H1 (cell line): ENCODE measurements around the gene PSME3. TPM values are rescaled to one million over a fixed set of nuclear protein-coding genes. Genes with fewer than 3 reads are reported as not detected.

Source experiments
- CTCF ChIA-PET: fragments of 300-600 bp; sonication (Branson Sonifier 250); formaldehyde crosslinking; loops from one replicate; lab custom pipeline; 2021; ENCODE audit not compliant: partially characterized antibody; lab: Charles Lee
- POLR2A ChIA-PET: fragments of 300-600 bp; sonication (Branson Sonifier 250); formaldehyde crosslinking; loops from one replicate; lab custom pipeline; 2021; ENCODE audit warnings: inconsistent platforms; ENCODE audit not compliant: partially characterized antibody; lab: Charles Lee
- DNase-seq, 2 experiments: peaks; one replicate each; pipeline versions ENCODE4 v3.0.0 to v3.0.0-alpha.2; 2010 to 2022; ENCODE audit warnings: low spot score in 2 of 2, low read depth in 1 of 2, mixed read lengths in 1 of 2
- FAIRE-seq: peaks from 2 replicates; lab custom pipeline; 2011; peaks lifted over from hg19 to GRCh38; lab: Jason Lieb, UNC
- H2AFZ ChIP-seq: 2 replicates; pipeline ENCODE4 v1.8.1; 2012; ENCODE audit warnings: low read length, inconsistent platforms
- H2AK5ac ChIP-seq: 2 replicates; pipeline ENCODE4 v1.6.1; 2013; ENCODE audit warnings: low read depth, low read length
- H2BK120ac ChIP-seq: replicated peaks from 2 replicates; pipeline ENCODE3; 2013; ENCODE audit warnings: low read depth, low read length, inconsistent platforms
- H2BK12ac ChIP-seq: 2 replicates; pipeline ENCODE4 v1.6.1; 2013; ENCODE audit warnings: low read depth, low read length
- H2BK15ac ChIP-seq: 2 replicates; pipeline ENCODE4 v1.6.1; 2013; ENCODE audit warnings: low read length
- H2BK20ac ChIP-seq: 2 replicates; pipeline ENCODE4 v1.6.1; 2013; ENCODE audit warnings: low read length
- H2BK5ac ChIP-seq: 2 replicates; pipeline ENCODE4 v1.6.1; 2013; ENCODE audit warnings: low read depth, low read length
- H3K14ac ChIP-seq: 2 replicates; pipeline ENCODE4 v1.6.1; 2013; ENCODE audit warnings: inconsistent platforms; ENCODE audit not compliant: insufficient read length
- H3K18ac ChIP-seq: 2 replicates; pipeline ENCODE4 v1.6.1; 2013; ENCODE audit warnings: low read length; ENCODE audit errors: extremely low read depth
- H3K23ac ChIP-seq: 2 replicates; pipeline ENCODE4 v1.6.1; 2013; ENCODE audit warnings: inconsistent platforms; ENCODE audit not compliant: insufficient read length
- H3K23me2 ChIP-seq: 2 replicates; pipeline ENCODE4 v1.6.1; 2013; ENCODE audit warnings: low read depth, low read length
- H3K27ac ChIP-seq: 2 replicates; pipeline ENCODE4 v1.6.1; 2011; ENCODE audit warnings: low read depth, low read length, inconsistent platforms
- H3K27me3 ChIP-seq, 4 experiments: replicated peaks in 1 of 4; 1 replicate in 1 of 4; 2 replicates in 3 of 4; pipeline versions ENCODE4 v1.6.1 to v1.8.1; 2011 to 2013; ENCODE audit warnings: low read length in 3 of 4, mild to moderate bottlenecking in 3 of 4, inconsistent platforms in 2 of 4, mixed read lengths in 2 of 4, moderate library complexity in 1 of 4; ENCODE audit not compliant: control insufficient read depth in 3 of 4, insufficient read depth in 3 of 4; ENCODE audit errors: extremely low read depth in 1 of 4
- H3K36me3 ChIP-seq, 4 experiments: 2 replicates each; pipeline versions ENCODE4 v1.6.1 to v1.8.1; 2011 to 2013; ENCODE audit warnings: mild to moderate bottlenecking in 4 of 4, low read length in 3 of 4, moderate library complexity in 2 of 4, control low read depth in 1 of 4, inconsistent platforms in 1 of 4; ENCODE audit not compliant: insufficient read depth in 4 of 4, control insufficient read depth in 2 of 4
- H3K4ac ChIP-seq: replicated peaks from 2 replicates; pipeline ENCODE3; 2013; ENCODE audit warnings: low read length, low read depth, mixed read lengths, inconsistent platforms; ENCODE audit not compliant: insufficient read length
- H3K4me1 ChIP-seq, 4 experiments: replicated peaks in 1 of 4; 1 replicate in 1 of 4; 2 replicates in 3 of 4; pipeline versions ENCODE4 v1.6.1 to v1.8.1; 2011 to 2013; ENCODE audit warnings: low read length in 3 of 4, inconsistent platforms in 2 of 4, mixed read lengths in 1 of 4; ENCODE audit not compliant: insufficient read depth in 4 of 4, control insufficient read depth in 3 of 4
- H3K4me2 ChIP-seq, 2 experiments: 2 replicates each; pipeline versions ENCODE4 v1.6.1 to v1.8.1; 2011 to 2013; ENCODE audit warnings: low read depth in 2 of 2, low read length in 2 of 2, control low read depth in 1 of 2, inconsistent platforms in 1 of 2, mild to moderate bottlenecking in 1 of 2; ENCODE audit not compliant: insufficient read depth in 1 of 2
- H3K4me3 ChIP-seq, 4 experiments: fragments of 200-600, 300-600 bp in 1 of 4; sonication (generic), shearing (Covaris generic), sonication (Bioruptor Twin) in 1 of 4; 2 replicates each; pipeline versions ENCODE4 v1.5.1 to v1.8.1; 2011 to 2016; ENCODE audit warnings: low read length in 4 of 4, low read depth in 3 of 4, control low read depth in 2 of 4, inconsistent platforms in 2 of 4, mild to moderate bottlenecking in 2 of 4, mixed read lengths in 1 of 4, moderate library complexity in 1 of 4; ENCODE audit not compliant: insufficient read depth in 2 of 4; ENCODE audit errors: extremely low read depth in 1 of 4
- H3K56ac ChIP-seq: replicated peaks from 2 replicates; pipeline ENCODE3; 2013; ENCODE audit warnings: low read depth, mild to moderate bottlenecking, mixed read lengths, low read length, inconsistent platforms; ENCODE audit not compliant: insufficient read length
- H3K79me1 ChIP-seq: 2 replicates; pipeline ENCODE4 v1.6.1; 2013; ENCODE audit warnings: low read depth, low read length, control low read depth
- H3K79me2 ChIP-seq, 2 experiments: 2 replicates each; pipeline versions ENCODE4 v1.6.1 to v1.8.1; 2012 to 2013; ENCODE audit warnings: low read length in 2 of 2, mild to moderate bottlenecking in 2 of 2, inconsistent platforms in 1 of 2; ENCODE audit not compliant: insufficient read depth in 2 of 2, control insufficient read depth in 1 of 2
- H3K9ac ChIP-seq, 4 experiments: replicated peaks in 1 of 4; 1 replicate in 1 of 4; 2 replicates in 3 of 4; pipeline versions ENCODE4 v1.6.1 to v1.8.1; 2011 to 2013; ENCODE audit warnings: low read depth in 3 of 4, low read length in 3 of 4, control low read depth in 2 of 4, mild to moderate bottlenecking in 2 of 4, moderate library complexity in 2 of 4, inconsistent platforms in 1 of 4; ENCODE audit errors: extremely low read depth in 1 of 4
- H3K9me3 ChIP-seq, 2 experiments: 2 replicates each; pipeline versions ENCODE4 v1.6.1 to v1.8.1; 2012 to 2013; ENCODE audit warnings: mild to moderate bottlenecking in 2 of 2, moderate library complexity in 2 of 2, control low read depth in 1 of 2, inconsistent platforms in 1 of 2, low read depth in 1 of 2, low read length in 1 of 2, mixed read lengths in 1 of 2; ENCODE audit not compliant: insufficient read depth in 2 of 2
- H4K20me1 ChIP-seq, 2 experiments: replicated peaks in 1 of 2; 2 replicates each; pipeline versions ENCODE3 to v1.8.1; 2011 to 2013; ENCODE audit warnings: inconsistent platforms in 2 of 2, low read length in 2 of 2, mild to moderate bottlenecking in 1 of 2; ENCODE audit not compliant: insufficient read depth in 2 of 2, control insufficient read depth in 1 of 2
- H4K5ac ChIP-seq: 2 replicates; pipeline ENCODE4 v1.6.1; 2013; ENCODE audit warnings: low read length, low read depth, mixed read lengths, inconsistent platforms; ENCODE audit not compliant: insufficient read length
- H4K8ac ChIP-seq: 2 replicates; pipeline ENCODE4 v1.8.0; 2013; ENCODE audit warnings: mild to moderate bottlenecking, moderate library complexity, low read length, inconsistent platforms; ENCODE audit not compliant: insufficient read depth; ENCODE audit errors: extremely low read depth
- H4K91ac ChIP-seq: replicated peaks from 2 replicates; pipeline ENCODE3; 2013; ENCODE audit warnings: low read length, mixed read lengths, inconsistent platforms; ENCODE audit not compliant: insufficient read length
- CTBP2 ChIP-seq: IDR thresholded peaks from 2 replicates; pipeline ENCODE4 v1.7.0; 2011; ENCODE audit warnings: borderline replicate concordance, mild to moderate bottlenecking, moderate library complexity, mixed read lengths, low read length; ENCODE audit not compliant: insufficient read depth, insufficient read length
- FOSL1 ChIP-seq: IDR thresholded peaks from 2 replicates; pipeline ENCODE4 v1.6.1; 2011; ENCODE audit warnings: mild to moderate bottlenecking, low read depth, low read length, moderate library complexity; ENCODE audit not compliant: insufficient read depth
- RFX5 ChIP-seq: IDR thresholded peaks from 2 replicates; pipeline ENCODE4 v1.6.1; 2011; ENCODE audit warnings: low read depth, low read length, improper control_type of control experiment, borderline replicate concordance
- SP1 ChIP-seq: IDR thresholded peaks from 2 replicates; pipeline ENCODE4 v1.6.1; 2011; ENCODE audit warnings: low read depth, low read length
- SP2 ChIP-seq: IDR thresholded peaks from 2 replicates; pipeline ENCODE4 v1.6.1; 2012; ENCODE audit warnings: mild to moderate bottlenecking, low read length, inconsistent platforms
- YY1 ChIP-seq: IDR thresholded peaks from 2 replicates; pipeline ENCODE4 v1.6.1; 2011; ENCODE audit warnings: low read depth, mild to moderate bottlenecking, low read length
- ZNF274 ChIP-seq: IDR thresholded peaks from 2 replicates; pipeline ENCODE4 v1.7.0; 2012; ENCODE audit warnings: low read length, borderline replicate concordance; ENCODE audit errors: extremely low read depth
- WGBS, 2 experiments: shearing (Covaris generic) in 1 of 2; methylation state at CpG; one replicate each; pipeline versions ENCODE4 v1.1.6 to v1.1.7; 2013 to 2015; ENCODE audit warnings: low lambda C conversion rate in 2 of 2, mixed read lengths in 2 of 2, inconsistent platforms in 1 of 2, low coverage in 1 of 2, missing lambda C conversion rate in 1 of 2; ENCODE audit not compliant: insufficient replicate concordance in 2 of 2, insufficient coverage in 1 of 2, insufficient read length in 1 of 2; ENCODE audit errors: extremely low coverage in 1 of 2, missing lambda C conversion rate in 1 of 2; 5-methylcytosine and 5-hydroxymethylcytosine counted together
- polyA plus RNA-seq, 7 experiments: library from polyadenylated mRNA; depleted of rRNA in 3 of 7; stranded (reverse) in 5 of 7; unstranded in 2 of 7; fragments of >200 nt in 5 of 7; fragments of 200-250 nt in 2 of 7; gene quantifications; 1 replicate in 5 of 7; 2 replicates in 1 of 7; 4 replicates in 1 of 7; pipeline versions ENCODE4 v1.2.1 to v1.2.3, GENCODE V29; 2011 to 2013; ENCODE audit warnings: missing spikeins in 2 of 7, mixed read lengths in 2 of 7
- total RNA-seq: library from RNA; stranded (reverse); fragmentation: NEBNext Ultra II Directional; extraction: Animal tissue kit (Norgen Biotek cat#: 25700); gene quantifications from 2 replicates; pipeline ENCODE4 v1.2.1, GENCODE V29; 2021

The PSME3 gene
- total and polyA plus RNA-seq, 2 of the 8 experiments (the other 6 are each of a cell fraction or from before 2014, with no cell fraction given), result 149 to 224 TPM

GRCh38 chr17:42857389-42857788, 24.2 kb downstream of the PSME3 start:
- Histone ChIP-seq H3K9ac (no peak overlapping the region), H3K27me3 (no peaks in the 10 kb centered on the region), H2AK5ac (no peak overlapping the region), H3K79me1 (no peaks in the 10 kb centered on the region; the same call in 1 of the 2 replicates), H2BK12ac (no peak overlapping the region), H3K4me3 (no peak overlapping the region), H3K18ac (no peak overlapping the region), H3K56ac (no peak overlapping the region), H3K23me2 (no peaks in the 10 kb centered on the region), H3K23ac (no peak overlapping the region), H3K27ac (no peak overlapping the region), H3K9me3 (no peaks in the 10 kb centered on the region), H4K91ac (no peak overlapping the region), H3K4me1 (no peaks in the 10 kb centered on the region), H3K4ac (no peak overlapping the region), H3K14ac (no peak overlapping the region), H3K4me2 (no peak overlapping the region), H2AFZ (no peak overlapping the region), H2BK20ac (no peak overlapping the region), H4K8ac (no peak overlapping the region), H2BK120ac (no peak overlapping the region), H2BK5ac (no peak overlapping the region), H4K20me1 (no peaks in the 10 kb centered on the region), H2BK15ac (no peak overlapping the region), H3K36me3 (no peaks in the 10 kb centered on the region), H3K79me2 (no peaks in the 10 kb centered on the region), H4K5ac (no peak overlapping the region)
- no peak for DNase-seq
- ChIA-PET POLR2A (interaction anchor here (0.6 to 2.8 kb wide), 4 partner anchors 9 to 739 kb away, joined by 3 to 14 read pairs (median 4); partner anchors contain the start of gene AOC2), CTCF (interaction anchor here (1.1 to 6.8 kb wide), 4 partner anchors 12 to 72 kb away, joined by 3 to 55 read pairs (median 6); partner anchors contain the start of genes AOC2 and BECN1)
- 86% methylated on average over 1 of the region's 1 CpG; no CpG with 5 or more reads in 1 of the 2 experiments for WGBS, 2 experiments
- no peak for FAIRE-seq
- TF ChIP-seq CTBP2 (no peak), RFX5 (no peak), SP1 (no peak), FOSL1 (no peak), SP2 (no peak), YY1 (no peak), ZNF274 (no peak)
